T-helper 22 cell (primary cell): ENCODE data around the gene KCNMB3.
"Not testable (repeated sequence)": the region's sequence is repeated elsewhere in the genome, so short reads cannot be mapped to it uniquely, and the experiment has no call there.

Source experiments
- DNase-seq: peaks from one replicate; pipeline ENCODE4 v3.0.0-alpha.2; 2020; ENCODE audit warnings: low read depth

KCNMB3 gene

GRCh38 chr3:179250803-179251476 is at the start of gene KCNMB3:
TSS of gene KCNMB3 (minus strand) at chr3:179251114. CDS start at chr3:179250990, 124 bp downstream.
- no peak for DNase-seq

- no peak for DNase-seq
Observed at GRCh38 chr3:179299999-179300613, 49.2 kb upstream of the KCNMB3 start.

- no peak for DNase-seq
Observed at GRCh38 chr3:179299316-179299715, 48.4 kb upstream of the KCNMB3 start.

GRCh38 chr3:179297971-179298725 is 47.2 kb upstream of the KCNMB3 start:
- no peak for DNase-seq

GRCh38 chr3:179292450-179292849 is 41.5 kb upstream of the KCNMB3 start:
- DNase-seq = no peak

- DNase-seq = no peak
Observed at GRCh38 chr3:179289295-179289694, 38.4 kb upstream of the KCNMB3 start.

- no peak for DNase-seq
Observed at GRCh38 chr3:179288845-179289244, 37.9 kb upstream of the KCNMB3 start.

- no peak for DNase-seq
Observed at GRCh38 chr3:179286331-179286730, 35.4 kb upstream of the KCNMB3 start.

- no peak for DNase-seq
Observed at GRCh38 chr3:179281825-179282224, 30.9 kb upstream of the KCNMB3 start.

- DNase-seq = no peak
Observed at GRCh38 chr3:179279837-179280236, 28.9 kb upstream of the KCNMB3 start.

GRCh38 chr3:179278932-179279693 is 28.2 kb upstream of the KCNMB3 start:
- no peak for DNase-seq

- DNase-seq = no peak
Observed at GRCh38 chr3:179278151-179278550, 27.2 kb upstream of the KCNMB3 start.

- no peak for DNase-seq
Observed at GRCh38 chr3:179276743-179277142, 25.8 kb upstream of the KCNMB3 start.

GRCh38 chr3:179276001-179276400 is 25.1 kb upstream of the KCNMB3 start:
- no peak for DNase-seq

- DNase-seq = not testable (repeated sequence)
Observed at GRCh38 chr3:179274434-179274833, 23.5 kb upstream of the KCNMB3 start.

- DNase-seq = no peak
Observed at GRCh38 chr3:179272385-179272784, 21.5 kb upstream of the KCNMB3 start.

- no peak for DNase-seq
Observed at GRCh38 chr3:179269152-179269707, 18.3 kb upstream of the KCNMB3 start.

GRCh38 chr3:179268400-179269051 is 17.6 kb upstream of the KCNMB3 start:
- no peak for DNase-seq

- DNase-seq = no peak
Observed at GRCh38 chr3:179266701-179267211, 15.8 kb upstream of the KCNMB3 start.

GRCh38 chr3:179265875-179266274 is 15.0 kb upstream of the KCNMB3 start:
- DNase-seq = no peak

- DNase-seq = no peak
Observed at GRCh38 chr3:179265092-179265491, 14.2 kb upstream of the KCNMB3 start.
